ENCODE results near the gene ACOT9.
"Not testable (repeated sequence)": the region's sequence is repeated elsewhere in the genome, so short reads cannot be mapped to it uniquely, and the experiment has no call there.

The ACOT9 gene

DNA sequence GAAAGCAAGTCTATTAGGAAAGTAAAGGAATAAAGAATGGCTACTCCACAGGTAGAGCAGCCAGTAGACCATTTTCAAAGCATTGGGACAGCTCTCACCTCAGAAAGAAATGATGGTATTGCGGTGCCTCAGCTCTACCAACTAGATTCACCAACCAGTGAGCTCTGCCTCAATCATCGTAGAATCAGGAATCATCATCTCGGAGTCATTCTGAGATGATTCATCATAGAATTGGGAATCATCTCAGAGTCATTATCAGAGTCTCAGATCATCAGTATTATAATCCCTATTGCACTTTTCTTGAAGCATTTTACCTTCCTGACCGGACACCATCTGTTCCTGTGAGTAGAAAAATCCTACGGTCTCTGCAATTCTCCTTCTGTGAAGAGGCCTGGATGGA is 22.4 kb upstream of the ACOT9 start:
- DNase-seq = no peak

DNA sequence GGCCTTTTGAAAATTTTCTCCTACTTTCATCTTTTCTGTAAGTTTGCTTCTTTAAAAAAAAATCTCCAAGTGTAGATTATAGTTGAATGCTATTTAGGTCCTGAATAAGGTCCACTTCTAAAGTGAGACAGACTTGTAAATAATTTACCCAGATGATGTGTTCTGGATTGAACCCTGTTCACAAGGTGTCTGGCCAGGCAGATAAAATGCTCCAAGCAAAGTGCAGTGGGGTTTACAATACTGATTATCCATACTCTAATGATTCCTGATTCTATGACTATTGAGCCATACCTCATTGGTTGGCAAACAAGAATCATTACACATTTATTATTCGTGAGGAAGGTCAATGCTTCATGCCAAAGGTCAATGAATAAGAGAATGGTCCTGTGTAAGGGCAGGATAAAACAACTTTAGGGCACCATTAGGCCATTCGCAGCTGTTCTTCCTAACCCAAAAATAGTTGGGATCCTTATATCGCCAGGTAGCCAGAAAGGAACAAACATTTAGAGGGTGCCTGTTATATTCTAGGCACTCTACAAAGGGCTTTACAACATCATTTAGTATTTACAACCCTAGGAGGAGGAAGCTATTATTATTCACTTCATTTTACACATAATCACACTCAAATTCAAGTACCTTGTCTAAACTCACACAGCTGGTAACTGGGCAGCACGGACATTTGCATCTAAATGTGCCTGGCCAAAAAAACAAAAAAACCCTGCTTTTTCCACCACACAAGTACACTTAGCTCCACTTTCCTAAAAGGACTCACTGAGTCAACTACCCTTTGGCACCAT is 21.3 kb upstream of the ACOT9 start:
- DNase-seq = no peak

DNA sequence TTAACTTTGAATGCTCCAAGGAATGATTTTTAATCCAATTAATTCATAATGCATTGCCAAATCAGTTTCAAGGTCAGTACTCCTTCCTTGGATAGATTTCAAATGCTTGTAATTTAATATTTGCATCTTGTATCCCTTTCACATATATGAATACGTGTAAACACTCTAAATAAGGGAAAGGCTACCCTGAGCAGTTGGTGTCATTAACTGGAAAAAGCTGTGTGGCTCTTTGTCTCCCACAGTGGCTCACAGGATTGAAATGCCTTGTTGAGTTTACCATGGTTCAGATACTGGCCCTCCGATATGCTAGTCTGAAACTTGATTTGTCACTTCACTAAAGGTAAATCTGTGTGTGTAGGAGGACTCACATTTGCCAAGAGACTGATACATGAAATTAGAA is 16.7 kb upstream of the ACOT9 start:
- DNase-seq = no peak

DNA sequence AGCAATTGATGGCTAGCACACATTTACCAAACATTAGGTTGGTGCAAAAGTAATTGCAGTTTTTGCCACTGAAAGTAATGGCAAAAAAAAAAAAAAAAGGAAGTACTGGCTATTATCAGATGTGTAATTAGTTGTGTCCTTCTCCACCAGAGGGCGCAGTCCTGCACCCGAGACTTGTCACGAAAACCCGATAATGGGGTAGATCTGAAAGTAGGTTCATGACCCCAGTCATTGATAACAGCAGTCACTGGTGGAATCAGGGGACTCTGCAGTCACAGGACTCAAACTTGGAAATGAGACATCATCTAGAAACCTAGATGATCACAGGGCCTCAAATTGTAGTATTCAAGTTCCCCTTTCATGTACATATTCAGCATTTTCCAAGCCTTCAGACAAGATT is 13.1 kb upstream of the ACOT9 start:
- DNase-seq = no peak

DNA sequence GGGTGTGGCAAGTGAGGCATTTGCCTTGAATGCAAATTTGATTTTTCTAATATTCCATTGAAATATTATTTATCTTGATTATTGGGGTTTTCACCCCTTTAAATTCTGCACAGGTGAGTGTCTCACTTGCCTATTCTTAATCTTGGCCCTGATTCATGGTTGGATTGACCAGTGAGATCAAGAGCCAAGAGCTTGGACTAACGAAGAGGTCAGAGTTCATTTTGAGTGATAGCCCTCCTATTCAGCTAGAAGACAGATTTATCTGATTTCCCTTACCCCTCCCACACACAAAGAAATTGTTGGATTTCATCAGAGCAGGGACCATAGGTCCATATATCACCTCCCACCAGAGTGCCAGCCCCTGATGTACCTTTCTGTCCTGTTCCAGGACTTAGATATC is 11.6 kb upstream of the ACOT9 start:
- no peak for DNase-seq

DNA sequence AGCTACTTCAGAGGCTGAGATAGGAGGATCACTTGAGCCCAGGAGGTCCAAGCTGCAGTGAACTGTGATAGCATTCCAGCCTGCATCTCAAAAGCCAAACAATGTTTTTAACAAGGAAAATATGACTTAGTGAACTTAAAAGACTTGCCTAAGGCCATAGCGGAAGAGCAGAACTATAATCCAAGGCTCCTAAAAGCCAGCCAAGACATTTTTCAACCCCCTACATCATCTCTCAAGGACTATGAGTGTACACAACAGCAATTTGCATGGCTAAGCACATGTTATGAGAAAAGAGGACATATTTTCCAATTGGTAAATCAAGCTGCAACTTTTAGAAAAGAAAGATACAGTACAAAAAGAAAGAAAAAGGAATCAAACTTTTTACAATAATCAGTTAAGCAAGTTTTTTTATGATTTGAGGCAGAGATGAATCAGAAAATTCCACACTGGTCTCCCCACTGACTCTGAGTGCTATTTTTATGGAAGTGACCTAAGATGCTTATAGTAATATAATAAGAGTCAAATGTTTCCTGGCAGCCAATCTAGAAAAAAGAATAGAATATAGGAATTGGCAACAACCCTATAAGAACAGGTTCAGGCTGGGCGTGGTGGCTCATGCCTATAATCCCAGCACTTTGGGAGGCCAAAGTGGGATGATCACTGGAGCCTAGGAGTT is 9.8 kb upstream of the ACOT9 start:
- no peak for DNase-seq

DNA sequence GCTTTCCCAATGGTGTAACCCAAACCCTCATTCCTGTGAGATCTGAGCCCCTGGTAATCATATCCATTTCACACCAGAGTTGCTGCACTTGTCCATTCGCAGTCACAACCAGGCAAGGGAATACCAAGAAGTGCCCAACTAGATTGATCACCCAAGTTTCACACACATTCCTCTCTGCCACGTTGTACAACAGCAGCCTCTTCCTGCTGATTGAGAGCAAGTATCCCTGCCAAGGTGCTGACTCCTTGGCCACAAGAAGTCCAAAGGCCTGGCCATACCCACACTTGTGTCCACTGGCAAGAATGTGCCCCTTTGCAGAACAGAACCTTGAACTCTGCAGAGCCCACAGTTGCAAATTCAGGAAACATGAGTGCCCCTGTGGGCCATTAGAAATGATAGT is 6.5 kb upstream of the ACOT9 start:
- DNase-seq = no peak

DNA sequence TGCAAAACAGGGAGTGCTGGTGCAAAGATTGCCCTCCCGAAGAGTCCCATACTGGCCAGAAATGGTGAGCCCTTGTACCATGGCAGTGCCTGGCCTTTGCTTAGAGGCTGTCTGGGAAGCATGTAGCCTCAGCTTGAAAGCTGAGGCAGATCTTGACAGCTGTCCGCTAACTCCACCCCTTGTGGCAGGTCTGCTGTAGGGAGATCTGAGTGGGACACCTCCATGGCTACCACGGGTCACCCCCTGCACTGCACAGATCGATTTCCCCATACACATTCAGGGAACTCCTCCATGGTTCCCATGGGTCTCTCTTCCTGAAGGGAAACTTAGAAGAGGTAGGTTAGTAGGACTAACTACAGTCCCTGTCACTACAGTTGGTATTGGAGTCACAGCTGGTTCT is 6.1 kb upstream of the ACOT9 start:
- no peak for DNase-seq

DNA sequence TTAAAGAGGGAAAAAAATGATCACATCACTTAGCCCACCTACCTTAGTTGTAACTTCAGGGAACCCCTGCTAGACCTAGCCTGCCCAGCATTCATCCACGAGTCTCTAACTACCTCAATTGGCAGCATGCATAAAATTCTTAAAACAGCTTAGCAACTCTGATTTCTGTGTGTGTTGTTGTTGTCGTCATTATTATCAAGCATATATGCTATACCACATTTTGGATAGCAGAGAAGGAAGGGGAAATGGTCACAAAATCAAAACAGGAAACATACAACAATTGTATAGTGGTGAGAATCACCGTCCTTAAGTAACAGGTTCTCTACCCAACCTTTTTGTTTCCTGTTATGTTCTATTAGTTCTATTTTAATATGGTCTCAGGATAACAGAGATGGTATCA is 2.7 kb upstream of the ACOT9 start:
- DNase-seq = no peak

DNA sequence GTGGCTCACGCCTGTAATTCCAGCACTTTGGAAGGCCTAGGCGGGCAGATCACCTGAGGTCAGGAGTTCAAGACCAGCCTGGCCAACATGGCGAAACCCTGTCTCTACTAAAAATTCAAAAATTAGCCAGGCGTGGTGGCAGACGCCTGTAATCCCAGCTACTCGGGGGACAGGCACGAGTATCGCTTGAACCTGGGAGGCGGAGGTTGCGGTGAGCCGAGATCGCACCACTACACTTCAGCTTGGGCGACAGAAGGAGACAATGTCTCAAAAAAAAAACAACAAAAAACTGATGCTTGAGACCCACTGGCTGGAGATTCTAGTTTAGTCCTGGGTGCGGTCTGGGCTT is 521 bp upstream of the ACOT9 start:
- DNase-seq = not testable (repeated sequence)

DNA sequence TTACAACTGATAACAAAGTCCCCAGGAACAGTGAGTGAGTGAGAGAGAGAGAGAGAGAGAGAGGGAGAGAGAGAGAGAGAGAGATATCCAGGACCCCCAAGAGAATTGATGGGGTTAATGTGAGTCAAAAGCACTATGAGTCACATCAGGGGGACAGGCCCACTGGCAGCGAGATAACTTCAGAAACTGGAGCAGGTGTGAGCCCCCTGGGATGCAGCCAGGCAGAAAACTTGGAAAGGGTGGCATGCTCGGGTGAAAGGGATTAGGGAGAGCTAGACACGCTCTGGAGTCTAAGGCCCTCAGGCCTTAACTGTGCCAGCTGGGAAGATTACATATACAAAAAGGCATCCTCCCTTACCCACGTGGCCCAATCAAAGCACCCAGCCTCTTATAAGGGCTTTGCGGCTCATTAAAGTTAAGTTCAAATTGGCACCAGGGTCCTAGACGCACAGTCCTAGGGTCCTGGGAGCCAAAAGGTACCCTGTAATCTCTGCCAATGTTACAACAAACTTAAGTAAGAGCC is 841 bp downstream of the ACOT9 start:
- DNase-seq = no peak

DNA sequence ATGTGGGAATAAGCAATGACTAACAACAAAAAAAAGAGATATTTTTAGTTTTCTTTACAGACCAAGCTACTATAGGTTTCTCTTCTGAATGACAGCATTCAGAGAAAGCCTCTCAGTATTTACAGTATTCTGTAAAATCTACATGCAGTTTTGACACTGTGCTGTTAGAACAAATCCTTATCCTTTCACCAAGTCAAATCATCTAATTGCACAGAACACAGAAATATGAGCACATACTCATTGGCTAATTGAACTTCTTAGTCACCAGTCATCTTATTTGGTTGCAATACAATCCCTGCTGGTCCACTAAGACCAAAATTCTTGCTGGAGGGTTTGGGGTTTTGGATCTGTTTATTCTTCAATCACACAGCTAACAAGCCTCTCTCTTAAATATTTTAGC is 5.7 kb downstream of the ACOT9 start:
- DNase-seq = no peak

DNA sequence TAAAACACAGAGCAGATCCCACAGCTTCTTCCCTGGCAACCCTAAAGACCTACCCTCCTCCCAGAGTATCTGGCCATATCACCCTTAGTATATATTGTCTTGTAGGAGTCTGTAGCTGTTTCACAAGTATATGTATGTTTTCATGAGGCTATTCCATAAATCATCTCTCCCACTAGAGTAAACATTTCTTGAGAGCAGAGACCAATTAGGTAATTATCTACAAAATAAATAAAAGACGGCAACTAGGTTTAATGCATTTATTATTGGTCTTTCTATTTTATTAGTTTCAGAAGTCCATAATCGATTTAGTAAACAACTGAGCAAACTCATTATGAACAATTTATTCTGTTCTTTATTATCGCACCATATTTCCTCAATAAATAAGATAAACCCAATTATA is 7.0 kb downstream of the ACOT9 start:
- no peak for DNase-seq

DNA sequence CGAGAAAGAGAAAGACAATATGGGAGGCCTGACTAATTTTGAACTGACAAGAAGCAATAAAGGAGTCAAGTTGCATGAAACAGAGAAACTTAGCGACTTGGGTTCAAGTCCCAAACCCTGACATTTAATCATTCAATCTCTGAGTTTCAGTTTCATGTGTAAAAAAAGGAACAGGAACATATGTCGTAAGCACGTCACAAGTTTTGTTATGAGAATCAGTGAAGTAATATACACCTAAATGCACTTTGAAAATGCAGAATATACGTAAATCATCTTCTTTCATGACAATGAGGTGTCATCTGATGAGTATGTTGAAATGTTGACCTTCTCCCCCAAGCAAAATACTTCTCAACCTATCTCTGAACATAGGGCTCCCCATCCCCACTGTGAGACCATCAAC is 10.4 kb downstream of the ACOT9 start:
- no peak for DNase-seq

DNA sequence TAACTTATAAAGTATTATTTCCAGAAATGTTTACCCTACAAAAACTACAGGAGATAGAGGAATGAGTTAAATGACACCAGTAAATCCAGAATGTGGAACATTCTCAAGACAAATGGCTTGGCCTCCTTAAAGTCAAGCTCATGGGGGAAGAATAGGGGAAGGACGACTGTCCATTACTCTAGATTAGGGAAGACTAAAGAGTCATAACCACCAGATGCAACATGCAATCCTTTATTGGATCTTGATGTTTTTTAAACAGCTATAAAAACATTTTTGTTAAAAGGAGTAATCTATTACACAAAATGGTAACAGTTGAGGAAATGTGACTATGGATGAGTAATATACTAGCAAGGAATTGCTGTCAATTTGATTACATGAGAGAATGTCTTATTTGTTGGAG is 11.1 kb downstream of the ACOT9 start:
- no peak for DNase-seq

DNA sequence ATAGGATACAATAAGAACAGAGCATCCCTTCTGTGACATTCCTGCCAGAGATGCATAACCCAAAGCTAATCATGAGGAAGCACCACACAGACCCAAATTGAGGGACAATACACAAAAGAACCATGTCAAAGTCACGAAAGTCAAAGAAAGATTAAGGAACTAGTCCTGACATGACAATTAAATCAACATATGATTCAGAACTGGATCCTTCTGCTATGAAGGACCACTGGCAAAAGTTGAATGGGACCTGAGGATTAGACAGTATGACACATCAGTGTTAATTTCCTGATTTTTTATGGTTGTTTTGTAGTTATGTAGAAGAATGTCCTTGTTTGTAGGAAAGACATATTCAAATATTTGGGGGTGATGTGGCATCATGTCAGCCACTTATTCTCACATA is 13.9 kb downstream of the ACOT9 start:
- DNase-seq = no peak

DNA sequence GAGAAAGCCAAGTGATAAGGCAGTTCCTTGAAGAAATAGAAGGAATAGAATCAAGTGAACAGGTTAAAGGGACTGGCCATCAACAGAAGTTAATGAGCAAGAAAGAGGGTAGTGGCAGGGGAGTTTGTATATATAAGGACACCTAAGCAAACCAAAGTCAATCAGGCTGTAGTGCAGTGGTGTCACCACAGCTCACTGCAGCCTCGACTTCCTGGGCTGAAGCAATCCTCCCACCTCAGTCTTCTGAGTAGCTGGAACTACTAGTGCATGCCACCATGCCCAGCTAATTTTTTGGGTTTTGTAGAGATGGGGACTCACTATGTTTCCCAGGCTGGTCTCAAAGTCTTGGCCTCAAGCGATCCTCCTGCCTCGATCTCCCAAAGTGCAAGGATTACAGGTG is 15.9 kb downstream of the ACOT9 start:
- no peak for DNase-seq

DNA sequence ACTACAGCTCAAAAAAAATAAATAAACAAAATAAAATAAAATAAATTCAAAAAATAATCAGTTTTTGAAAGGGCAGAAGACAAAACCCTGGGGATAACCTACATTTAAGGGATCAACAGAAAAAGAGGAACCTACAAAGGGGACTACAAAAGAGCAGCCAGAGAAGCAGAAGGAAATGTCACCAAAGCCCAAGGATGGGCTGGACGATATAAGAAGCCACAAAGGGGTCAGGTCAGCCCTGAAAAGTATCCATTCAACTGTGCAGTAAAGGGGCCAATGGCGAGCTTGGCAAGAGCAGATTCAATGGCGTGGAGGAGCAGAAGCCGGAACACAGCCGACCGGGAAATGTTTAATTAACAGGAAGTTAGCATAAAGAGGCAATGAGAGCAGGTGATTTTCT is 16.9 kb downstream of the ACOT9 start:
- no peak for DNase-seq

DNA sequence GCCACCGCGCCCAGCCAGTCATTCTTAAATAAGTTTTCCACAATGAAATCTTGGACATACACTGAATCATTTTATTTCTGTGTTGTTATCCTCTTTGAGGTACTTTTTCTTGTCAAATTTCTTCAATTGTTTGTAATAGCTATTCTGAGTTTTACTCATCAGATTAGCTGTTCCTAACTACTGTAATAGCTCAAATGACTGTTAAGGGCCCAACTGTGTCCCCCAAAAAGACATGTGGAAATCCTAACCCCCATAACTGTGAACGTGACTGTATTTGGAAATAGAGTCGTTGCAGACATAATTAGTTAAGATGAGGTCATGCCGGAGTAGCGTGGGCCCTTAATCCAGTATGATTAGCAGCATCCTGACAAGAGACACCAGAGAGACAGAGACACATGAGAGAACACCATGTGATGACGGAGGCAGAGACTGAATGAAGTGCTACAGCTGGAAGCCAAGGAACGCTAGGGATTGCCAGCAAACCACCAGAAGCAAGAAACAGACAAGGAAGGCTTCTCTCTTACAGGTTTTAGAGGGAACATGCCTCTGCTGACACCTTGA is 22.9 kb downstream of the ACOT9 start:
- DNase-seq = no peak

DNA sequence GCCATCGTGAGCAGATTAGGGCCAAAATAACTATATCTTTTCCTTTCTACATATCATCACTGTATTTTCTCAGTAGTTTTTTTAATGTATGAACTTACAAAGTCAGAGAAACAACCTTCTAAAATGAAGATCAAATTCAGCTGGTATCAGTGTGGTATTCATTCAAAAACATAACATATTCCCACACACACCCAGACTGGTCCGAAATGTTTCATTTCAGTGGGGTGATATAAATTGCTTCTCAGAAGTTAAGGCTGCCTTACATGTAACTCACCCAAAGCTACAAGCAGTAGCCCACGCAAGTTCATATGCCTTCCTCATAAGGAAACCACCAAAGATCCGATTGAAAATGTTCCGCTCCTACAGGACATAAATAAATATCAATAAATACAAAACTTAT is 37.8 kb downstream of the ACOT9 start:
- no peak for DNase-seq

DNA sequence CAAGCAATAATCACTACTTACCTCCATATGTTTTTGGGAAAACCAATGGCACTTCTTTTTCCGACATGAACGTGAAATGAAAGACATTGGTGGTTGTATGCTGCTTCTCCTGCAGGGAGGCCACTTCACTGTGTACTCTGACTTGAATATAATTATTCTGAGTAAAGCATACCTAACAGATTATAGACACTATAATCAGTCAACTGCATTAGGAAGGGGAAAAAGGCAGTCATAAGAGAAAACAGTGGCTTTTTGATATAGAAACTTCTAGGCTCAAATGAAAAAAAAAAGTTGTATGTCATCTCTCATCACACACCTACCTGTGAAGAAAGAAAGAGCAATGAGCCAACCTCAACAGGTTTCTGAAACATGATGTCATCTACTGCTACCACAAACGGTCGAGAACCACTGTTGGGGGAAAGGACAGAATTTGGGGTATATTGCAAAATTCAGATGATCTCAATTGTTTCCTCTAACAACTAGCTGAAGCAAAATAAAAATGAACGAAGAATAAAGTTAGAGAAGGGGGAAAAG is 38.3 kb downstream of the ACOT9 start:
- no peak for DNase-seq

DNA sequence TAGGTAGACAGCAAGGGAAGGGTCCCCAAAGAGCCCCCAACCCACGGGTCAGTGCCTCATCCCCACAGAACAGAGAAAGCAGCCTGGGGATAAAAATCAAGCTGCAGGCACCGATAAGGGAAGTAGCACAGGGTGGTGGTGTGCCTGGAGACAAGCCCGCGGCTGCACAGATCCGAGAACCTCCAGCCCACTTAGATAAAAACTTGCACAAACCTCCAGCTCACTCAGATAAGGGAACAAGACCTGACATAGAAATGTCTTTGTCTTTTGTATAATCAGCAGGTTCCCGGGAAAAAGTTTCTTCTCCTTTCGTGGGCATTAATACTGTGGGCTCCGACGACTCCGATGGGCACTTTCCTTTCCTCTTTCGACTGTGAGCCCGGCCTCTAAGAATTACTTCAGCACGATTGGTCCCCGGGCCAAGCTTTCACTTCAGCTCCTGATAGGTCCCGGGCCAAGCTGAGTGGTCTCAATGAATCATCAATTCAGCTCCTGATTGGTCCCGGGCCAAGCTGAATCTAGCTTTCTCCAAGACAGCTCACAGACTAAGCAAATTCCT is 43.4 kb downstream of the ACOT9 start:
- DNase-seq = no peak

DNA sequence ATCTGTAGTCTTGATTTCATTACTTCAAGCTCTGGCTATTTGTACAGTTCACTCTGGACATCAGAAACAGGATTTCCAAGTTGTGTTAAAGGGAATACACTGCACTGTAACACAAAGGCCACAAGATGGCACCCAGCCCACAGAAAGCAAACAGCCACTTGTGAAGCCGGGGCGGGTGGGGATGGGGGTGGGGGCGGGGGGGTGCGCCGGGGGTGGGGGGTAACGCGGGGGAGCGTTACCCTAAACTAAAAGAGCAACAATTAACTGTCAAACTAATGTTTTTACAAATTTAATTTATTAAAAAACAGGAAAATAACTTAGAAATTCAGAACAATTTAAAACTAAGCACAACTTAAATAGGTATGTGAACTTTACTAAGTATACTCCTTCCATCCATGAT is 48.5 kb downstream of the ACOT9 start:
- DNase-seq = no peak

DNA sequence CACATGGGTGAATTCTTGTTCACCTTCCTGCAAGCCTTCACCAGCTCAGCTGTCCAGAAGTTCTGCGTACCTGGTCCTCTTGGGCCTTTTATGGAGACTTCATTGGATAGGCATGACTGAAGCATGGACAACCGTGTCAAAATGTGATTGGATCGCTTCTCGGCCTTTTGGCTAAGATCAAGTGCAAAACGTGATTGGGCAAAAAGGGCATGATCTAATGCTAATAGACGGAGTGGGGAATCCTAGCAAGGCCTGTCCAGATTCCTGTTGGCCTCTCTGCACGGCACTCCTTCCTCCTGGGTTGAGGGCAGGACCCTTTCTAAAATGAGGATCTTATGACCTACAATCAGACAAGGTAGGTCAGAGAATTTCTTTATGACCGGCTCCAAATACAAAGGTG is 50.9 kb downstream of the ACOT9 start:
- DNase-seq = no peak

All from NCI-H187 (cell line).